ENCODE results near the gene MAP4K3.

MAP4K3 gene

DNA sequence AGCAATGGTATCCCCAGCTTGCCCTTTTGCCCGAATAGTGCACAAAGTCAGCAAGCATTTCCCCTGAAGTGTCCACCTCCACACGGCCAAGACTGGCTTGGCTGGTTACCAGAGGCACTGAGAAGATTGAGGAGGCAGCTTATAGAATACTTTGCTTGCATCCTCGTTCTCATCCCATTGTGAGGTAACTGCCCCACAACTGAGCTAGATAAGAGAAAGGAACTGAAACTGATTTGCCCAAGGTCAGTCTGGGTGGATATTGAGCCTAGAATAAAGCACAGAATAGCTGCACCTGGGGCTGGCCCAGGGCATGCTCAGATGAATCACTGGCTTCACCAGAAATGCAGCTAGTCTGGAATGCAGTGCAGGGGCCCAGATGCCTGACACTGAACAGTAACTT, 32.7 kb upstream of the MAP4K3 start:
- H3K36me3 ChIP-seq (ENCODE audit: control insufficient read depth, insufficient read depth, low read length), result no peaks in the 10 kb centered on the region

DNA sequence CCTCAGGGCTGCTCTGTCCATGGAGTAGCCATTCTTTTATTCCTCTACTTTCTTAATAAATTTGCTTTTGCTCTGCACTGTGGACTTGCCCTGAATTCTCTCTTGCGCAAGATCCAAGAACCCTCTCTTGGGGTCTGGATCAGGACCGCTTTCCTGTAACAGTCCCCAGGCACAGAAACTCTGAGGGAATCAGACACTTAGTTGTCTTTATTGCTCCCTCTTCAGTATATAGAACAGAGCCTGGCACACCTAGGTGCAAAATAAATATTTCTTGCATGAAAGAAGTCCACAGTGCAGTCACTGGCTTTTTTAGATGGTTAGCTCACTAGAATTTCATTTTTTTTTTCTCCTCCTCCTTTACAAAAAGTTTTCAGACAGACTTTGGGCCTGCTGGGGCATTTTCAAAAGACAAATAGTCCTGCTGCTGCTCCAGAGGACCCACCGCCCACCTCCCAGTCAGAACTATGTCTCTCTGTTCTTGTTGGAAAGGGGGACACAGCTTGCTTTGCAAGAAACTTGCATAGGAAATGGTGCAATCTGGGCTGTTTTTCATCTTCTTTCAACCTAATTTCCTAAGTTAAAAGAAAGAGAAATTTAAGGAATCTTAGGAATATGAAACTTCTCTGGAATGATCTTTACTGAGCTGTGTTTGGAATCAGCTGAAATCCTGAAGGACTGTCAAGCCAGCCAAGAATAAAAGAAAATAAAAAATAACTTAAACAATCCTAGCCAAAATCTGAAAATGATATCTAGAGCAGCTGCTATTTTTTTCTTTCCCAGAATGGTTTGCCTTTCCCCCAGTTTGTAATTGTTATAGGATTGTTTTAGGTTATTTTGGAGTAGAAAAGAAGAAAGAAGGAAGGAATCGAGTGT, 31.7 kb upstream of the MAP4K3 start:
- Histone ChIP-seq H3K4me3 (ENCODE audit: low read depth, low read length) (no peak overlapping the region), H3K27me3 (ENCODE audit: control insufficient read depth, insufficient read depth, low read length) (no peaks in the 10 kb centered on the region), H3K9me3 (ENCODE audit: control insufficient read depth, insufficient read depth, low read length) (no peaks in the 10 kb centered on the region), H3K4me1 (ENCODE audit: control insufficient read depth, insufficient read depth, low read length) (peaks cover 2% of the 10 kb centered on the region), H3K36me3 (ENCODE audit: control insufficient read depth, insufficient read depth, low read length) (no peaks in the 10 kb centered on the region), H3K9ac (ENCODE audit: low read depth, low read length) (no peak overlapping the region)

More for the DNA sequence above, 32.7 kb upstream of the MAP4K3 start:
- no peak overlapping the region for H3K4me3 ChIP-seq (ENCODE audit: low read depth, low read length)
- H3K9me3 ChIP-seq (ENCODE audit: control insufficient read depth, insufficient read depth, low read length), result no peaks in the 10 kb centered on the region
- peaks cover 2% of the 10 kb centered on the region for H3K4me1 ChIP-seq (ENCODE audit: control insufficient read depth, insufficient read depth, low read length)
- no peaks in the 10 kb centered on the region for H3K27me3 ChIP-seq (ENCODE audit: control insufficient read depth, insufficient read depth, low read length)
- H3K9ac ChIP-seq (ENCODE audit: low read depth, low read length), result no peak overlapping the region

DNA sequence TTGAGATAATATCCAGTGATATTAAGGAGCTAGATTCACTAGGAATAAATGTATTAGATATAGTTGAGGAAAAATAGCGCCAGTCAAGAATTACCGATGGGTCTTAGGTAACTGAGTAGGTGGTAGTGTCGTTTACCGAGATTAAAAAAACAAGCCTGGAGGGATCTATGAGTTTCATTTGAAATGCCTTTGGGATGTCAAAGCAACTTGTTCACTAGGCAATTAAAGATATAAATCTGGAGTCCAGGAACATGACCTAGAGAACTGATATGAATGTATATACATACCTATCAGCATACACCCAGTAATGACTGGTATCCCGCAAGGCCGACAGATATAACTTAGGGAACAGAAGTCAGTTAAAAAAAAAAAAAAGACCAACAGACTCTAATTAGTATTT, 29.2 kb upstream of the MAP4K3 start:
- no peaks in the 10 kb centered on the region for H3K9me3 ChIP-seq (ENCODE audit: control insufficient read depth, insufficient read depth, low read length)
- peaks cover 2% of the 10 kb centered on the region for H3K4me1 ChIP-seq (ENCODE audit: control insufficient read depth, insufficient read depth, low read length)
- H3K36me3 ChIP-seq (ENCODE audit: control insufficient read depth, insufficient read depth, low read length), result no peaks in the 10 kb centered on the region

DNA sequence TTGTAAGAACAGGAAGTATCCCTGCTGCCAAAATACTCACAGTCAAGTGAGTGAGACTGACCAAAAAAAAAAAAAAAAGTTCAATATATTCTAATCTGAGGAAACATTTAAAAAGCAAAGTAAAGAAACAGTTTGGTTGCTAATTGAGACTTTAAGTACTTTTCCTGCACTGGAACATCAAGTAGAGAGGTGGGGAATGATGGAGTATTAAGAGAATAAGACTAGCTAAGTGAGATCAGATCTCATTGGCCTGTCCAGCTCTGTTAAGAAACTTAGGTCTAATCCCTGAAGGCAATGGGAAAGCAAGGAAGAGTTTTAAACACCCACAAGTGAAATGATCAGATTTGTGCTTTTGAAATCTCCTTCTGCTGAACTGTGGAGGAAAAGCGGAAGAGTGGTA, 27.8 kb upstream of the MAP4K3 start:
- Histone ChIP-seq H3K9ac (ENCODE audit: low read depth, low read length) (no peak overlapping the region), H3K27me3 (ENCODE audit: control insufficient read depth, insufficient read depth, low read length) (no peaks in the 10 kb centered on the region), H3K9me3 (ENCODE audit: control insufficient read depth, insufficient read depth, low read length) (no peaks in the 10 kb centered on the region), H3K36me3 (ENCODE audit: control insufficient read depth, insufficient read depth, low read length) (no peaks in the 10 kb centered on the region), H3K4me1 (ENCODE audit: control insufficient read depth, insufficient read depth, low read length) (peaks cover 2% of the 10 kb centered on the region), H3K4me3 (ENCODE audit: low read depth, low read length) (no peak overlapping the region)

More for the DNA sequence above, 29.2 kb upstream of the MAP4K3 start:
- Histone ChIP-seq H3K27me3 (ENCODE audit: control insufficient read depth, insufficient read depth, low read length) (no peaks in the 10 kb centered on the region), H3K4me3 (ENCODE audit: low read depth, low read length) (no peak overlapping the region), H3K9ac (ENCODE audit: low read depth, low read length) (no peak overlapping the region)

DNA sequence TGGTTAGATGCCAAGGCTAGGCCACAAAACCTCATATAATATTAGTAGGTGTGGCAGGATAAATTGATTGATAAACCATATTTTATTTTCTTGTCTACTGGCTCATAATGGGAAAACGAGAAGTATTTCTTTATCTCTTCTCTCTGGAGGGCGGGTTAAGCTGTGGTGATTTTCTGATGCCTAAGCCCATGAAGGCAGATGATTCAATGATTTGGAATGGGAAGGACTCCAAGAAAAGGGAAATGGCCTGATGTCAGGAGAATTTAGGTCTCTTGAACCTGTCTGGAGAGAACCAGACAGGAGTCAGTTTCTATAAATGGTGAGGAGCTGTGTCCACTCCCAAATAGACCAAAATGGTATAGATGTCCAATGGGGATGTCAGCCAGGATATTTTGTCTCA, 18.7 kb upstream of the MAP4K3 start:
- H3K9me3 ChIP-seq (ENCODE audit: control insufficient read depth, insufficient read depth, low read length), result no peaks in the 10 kb centered on the region
- H3K4me3 ChIP-seq (ENCODE audit: low read depth, low read length), result no peak overlapping the region
- no peaks in the 10 kb centered on the region for H3K27me3 ChIP-seq (ENCODE audit: control insufficient read depth, insufficient read depth, low read length)
- no peaks in the 10 kb centered on the region for H3K4me1 ChIP-seq (ENCODE audit: control insufficient read depth, insufficient read depth, low read length)
- no peak overlapping the region for H3K9ac ChIP-seq (ENCODE audit: low read depth, low read length)
- H3K36me3 ChIP-seq (ENCODE audit: control insufficient read depth, insufficient read depth, low read length), result no peaks in the 10 kb centered on the region

DNA sequence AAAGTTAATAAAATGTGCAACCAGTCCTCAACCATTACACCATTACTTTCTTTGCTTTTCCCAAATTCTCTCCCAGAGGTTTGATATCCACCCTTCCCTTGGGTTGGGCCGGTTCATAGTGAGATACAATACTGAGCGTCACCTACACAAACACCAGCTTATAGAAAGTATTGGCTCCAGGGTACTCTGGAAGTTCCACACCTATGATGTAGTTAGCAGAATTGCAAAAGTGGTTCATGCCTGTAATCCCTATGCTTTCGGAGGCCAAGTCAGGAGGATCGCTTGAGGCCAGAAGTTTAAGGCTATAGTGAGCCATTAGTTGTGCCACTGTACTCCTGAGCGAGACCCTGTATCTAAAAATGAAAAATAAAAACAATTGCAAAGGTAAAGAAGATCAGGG, 15.3 kb upstream of the MAP4K3 start:
- H3K9me3 ChIP-seq (ENCODE audit: control insufficient read depth, insufficient read depth, low read length), result no peaks in the 10 kb centered on the region
- H3K4me1 ChIP-seq (ENCODE audit: control insufficient read depth, insufficient read depth, low read length), result no peaks in the 10 kb centered on the region
- H3K27me3 ChIP-seq (ENCODE audit: control insufficient read depth, insufficient read depth, low read length), result no peaks in the 10 kb centered on the region
- H3K9ac ChIP-seq (ENCODE audit: low read depth, low read length), result no peak overlapping the region
- H3K36me3 ChIP-seq (ENCODE audit: control insufficient read depth, insufficient read depth, low read length), result no peaks in the 10 kb centered on the region
- no peak overlapping the region for H3K4me3 ChIP-seq (ENCODE audit: low read depth, low read length)

DNA sequence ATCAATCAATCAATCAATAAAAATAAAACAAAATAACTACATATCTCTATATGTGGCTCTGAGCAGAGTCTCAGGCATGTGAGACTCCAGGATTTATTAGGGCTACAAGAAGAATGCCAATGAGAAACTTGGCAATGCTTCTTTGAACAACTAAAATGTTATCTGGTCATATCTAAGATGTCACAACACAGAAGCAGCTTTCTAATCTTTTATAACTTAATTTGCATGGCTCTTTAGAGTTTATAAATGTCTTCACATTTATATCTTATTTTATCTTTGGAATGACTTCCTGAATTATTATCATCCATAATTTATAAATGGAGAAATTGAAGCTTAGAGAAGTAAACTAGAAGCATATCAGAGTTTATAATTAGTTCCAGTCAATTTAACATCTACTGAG, 14.9 kb upstream of the MAP4K3 start:
- Histone ChIP-seq H3K9ac (ENCODE audit: low read depth, low read length) (no peak overlapping the region), H3K4me3 (ENCODE audit: low read depth, low read length) (no peak overlapping the region), H3K9me3 (ENCODE audit: control insufficient read depth, insufficient read depth, low read length) (no peaks in the 10 kb centered on the region), H3K4me1 (ENCODE audit: control insufficient read depth, insufficient read depth, low read length) (no peaks in the 10 kb centered on the region), H3K27me3 (ENCODE audit: control insufficient read depth, insufficient read depth, low read length) (no peaks in the 10 kb centered on the region), H3K36me3 (ENCODE audit: control insufficient read depth, insufficient read depth, low read length) (no peaks in the 10 kb centered on the region)

DNA sequence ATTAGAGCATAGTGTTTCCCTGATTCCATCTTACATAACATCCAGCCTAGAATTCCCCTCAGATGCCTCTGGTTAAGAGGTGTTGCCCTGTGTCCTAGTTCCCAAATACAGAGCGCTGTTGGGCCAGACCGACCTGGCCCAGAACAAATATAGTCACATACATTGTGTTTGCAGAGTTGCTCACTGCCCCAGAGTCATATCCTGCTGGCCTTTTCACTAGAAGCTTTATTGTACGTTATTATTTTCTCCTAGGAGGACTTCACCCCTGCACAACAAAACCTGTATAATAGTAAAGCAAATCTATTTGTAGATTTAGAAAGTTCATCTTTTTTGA, 11.1 kb upstream of the MAP4K3 start:
- H3K4me3 ChIP-seq (ENCODE audit: low read depth, low read length), result no peak overlapping the region
- H3K36me3 ChIP-seq (ENCODE audit: control insufficient read depth, insufficient read depth, low read length), result no peaks in the 10 kb centered on the region
- no peaks in the 10 kb centered on the region for H3K4me1 ChIP-seq (ENCODE audit: control insufficient read depth, insufficient read depth, low read length)
- H3K9me3 ChIP-seq (ENCODE audit: control insufficient read depth, insufficient read depth, low read length), result no peaks in the 10 kb centered on the region
- no peaks in the 10 kb centered on the region for H3K27me3 ChIP-seq (ENCODE audit: control insufficient read depth, insufficient read depth, low read length)
- no peak overlapping the region for H3K9ac ChIP-seq (ENCODE audit: low read depth, low read length)

DNA sequence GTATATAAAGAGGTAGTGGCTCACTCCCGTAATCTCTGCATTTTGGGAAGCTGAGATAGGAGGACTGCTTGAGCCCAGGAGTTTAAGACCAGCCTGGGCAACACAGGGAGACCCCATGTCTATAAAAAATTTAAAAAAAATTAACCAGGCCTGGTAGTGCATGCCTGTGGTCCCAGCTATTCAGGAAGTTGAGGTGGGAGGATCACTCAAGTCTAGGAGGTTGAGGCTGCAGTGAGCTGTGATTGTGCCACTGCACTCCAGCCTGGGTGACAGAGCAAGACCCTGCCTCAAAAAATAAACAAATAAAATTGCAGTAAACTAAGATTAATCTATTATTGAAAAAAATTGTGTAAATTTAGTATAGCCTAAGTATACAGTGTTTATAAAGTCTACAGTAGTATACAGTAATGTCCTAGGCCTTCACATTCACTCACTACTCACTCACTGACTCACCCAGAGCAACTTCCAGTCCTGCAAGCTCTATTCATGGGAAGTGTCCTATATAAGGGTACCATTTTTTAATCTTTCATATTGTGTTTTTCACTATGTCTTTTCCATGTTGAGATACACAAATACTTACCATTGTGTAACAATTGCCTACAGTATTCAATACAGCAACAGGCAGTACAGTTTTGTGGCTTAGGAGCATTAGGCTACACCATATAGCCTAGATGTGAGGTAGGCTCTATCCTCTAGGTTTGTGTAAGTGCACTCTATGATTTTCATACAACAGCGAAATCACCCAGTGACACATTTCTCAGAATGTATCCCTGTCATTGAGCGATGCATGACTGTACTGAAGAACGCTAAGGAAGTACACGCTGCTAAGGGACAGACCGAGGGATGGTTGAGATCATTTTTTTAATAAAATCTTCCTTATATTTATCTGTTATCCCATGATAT, 10.4 kb upstream of the MAP4K3 start:
- no peaks in the 10 kb centered on the region for H3K4me1 ChIP-seq (ENCODE audit: control insufficient read depth, insufficient read depth, low read length)
- H3K4me3 ChIP-seq (ENCODE audit: low read depth, low read length), result no peak overlapping the region
- H3K36me3 ChIP-seq (ENCODE audit: control insufficient read depth, insufficient read depth, low read length), result no peaks in the 10 kb centered on the region
- H3K9ac ChIP-seq (ENCODE audit: low read depth, low read length), result no peak overlapping the region
- H3K9me3 ChIP-seq (ENCODE audit: control insufficient read depth, insufficient read depth, low read length), result no peaks in the 10 kb centered on the region
- no peaks in the 10 kb centered on the region for H3K27me3 ChIP-seq (ENCODE audit: control insufficient read depth, insufficient read depth, low read length)

DNA sequence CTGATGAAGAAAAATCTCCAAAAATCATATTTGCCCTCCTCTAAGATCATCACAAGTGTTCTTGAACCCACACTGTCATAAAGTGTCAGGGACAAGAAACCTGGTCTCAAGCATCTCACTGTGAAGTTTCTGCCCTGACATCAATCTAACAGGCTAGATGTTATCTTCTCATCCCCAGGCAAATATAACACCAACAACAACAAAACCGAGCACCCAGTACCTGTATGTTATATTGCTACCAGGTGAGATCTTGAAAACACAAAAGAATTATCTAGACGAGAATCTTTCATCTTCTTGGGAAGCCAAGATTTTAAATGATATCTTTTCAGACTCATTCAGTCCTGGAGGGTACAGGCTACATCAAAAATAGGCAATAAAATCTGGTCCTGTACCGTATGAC, 8.8 kb upstream of the MAP4K3 start:
- H3K9ac ChIP-seq (ENCODE audit: low read depth, low read length), result no peak overlapping the region
- H3K4me3 ChIP-seq (ENCODE audit: low read depth, low read length), result no peak overlapping the region
- H3K4me1 ChIP-seq (ENCODE audit: control insufficient read depth, insufficient read depth, low read length), result no peaks in the 10 kb centered on the region

DNA sequence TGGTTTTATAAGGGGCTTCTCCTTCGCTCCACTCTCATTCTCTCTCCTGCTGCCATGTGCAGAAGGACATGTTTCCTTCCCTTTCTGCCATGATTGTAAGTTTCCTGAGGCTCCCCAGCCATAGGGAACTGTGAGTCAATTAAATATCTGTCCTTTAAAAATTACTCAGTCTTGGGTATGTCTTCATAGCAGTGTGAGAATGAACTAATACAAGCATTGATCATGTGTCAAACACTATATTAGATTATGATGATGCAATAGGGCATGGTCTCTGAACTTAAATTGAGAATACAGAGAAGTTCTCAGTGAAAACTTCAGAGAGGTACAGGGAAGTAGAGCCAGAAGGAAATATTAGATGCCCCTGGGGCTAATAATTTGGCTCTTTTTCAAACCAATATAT, 5.9 kb upstream of the MAP4K3 start:
- no peaks in the 10 kb centered on the region for H3K36me3 ChIP-seq (ENCODE audit: control insufficient read depth, insufficient read depth, low read length)
- H3K9ac ChIP-seq (ENCODE audit: low read depth, low read length), result no peak overlapping the region
- peaks cover 6% of the 10 kb centered on the region for H3K4me1 ChIP-seq (ENCODE audit: control insufficient read depth, insufficient read depth, low read length)
- no peak overlapping the region for H3K4me3 ChIP-seq (ENCODE audit: low read depth, low read length)
- H3K27me3 ChIP-seq (ENCODE audit: control insufficient read depth, insufficient read depth, low read length), result no peaks in the 10 kb centered on the region
- H3K9me3 ChIP-seq (ENCODE audit: control insufficient read depth, insufficient read depth, low read length), result no peaks in the 10 kb centered on the region

More for the DNA sequence above, 8.8 kb upstream of the MAP4K3 start:
- no peaks in the 10 kb centered on the region for H3K9me3 ChIP-seq (ENCODE audit: control insufficient read depth, insufficient read depth, low read length)
- no peaks in the 10 kb centered on the region for H3K27me3 ChIP-seq (ENCODE audit: control insufficient read depth, insufficient read depth, low read length)
- no peaks in the 10 kb centered on the region for H3K36me3 ChIP-seq (ENCODE audit: control insufficient read depth, insufficient read depth, low read length)
